ENCODE results near the gene SEC16B.

DNA sequence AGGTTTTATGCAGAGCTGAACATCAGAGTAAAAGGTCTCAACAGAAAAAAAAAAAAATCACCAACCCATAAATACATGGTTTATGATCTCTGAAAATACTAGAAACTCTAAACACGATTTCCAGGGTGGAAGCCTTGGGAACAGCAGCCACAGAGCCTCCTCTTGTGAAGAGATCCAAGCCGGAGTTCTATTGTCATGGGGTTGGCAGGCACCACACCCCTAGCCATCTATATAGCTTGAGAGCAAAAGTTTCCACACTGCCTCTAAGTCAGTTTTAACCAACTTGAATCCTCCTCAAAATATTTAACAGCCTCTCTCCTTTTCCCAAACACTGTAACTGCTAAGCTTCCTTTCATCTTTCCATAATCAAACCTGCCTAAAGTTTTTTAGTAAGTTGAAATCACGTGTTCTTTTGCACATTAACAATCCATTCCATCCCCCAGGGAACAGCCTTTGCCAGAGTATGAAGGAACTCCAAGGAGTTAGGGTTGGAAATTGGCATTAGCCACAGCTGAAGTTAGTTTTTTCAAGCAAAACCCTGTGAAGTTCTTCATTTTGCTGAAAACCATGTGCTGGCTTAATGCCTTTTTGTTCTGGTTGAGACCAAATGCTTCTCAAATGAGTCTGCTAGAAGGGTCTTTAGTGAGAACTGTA lies 13.8 kb upstream of the SEC16B start:
- TF ChIP-seq, protein P1, sequence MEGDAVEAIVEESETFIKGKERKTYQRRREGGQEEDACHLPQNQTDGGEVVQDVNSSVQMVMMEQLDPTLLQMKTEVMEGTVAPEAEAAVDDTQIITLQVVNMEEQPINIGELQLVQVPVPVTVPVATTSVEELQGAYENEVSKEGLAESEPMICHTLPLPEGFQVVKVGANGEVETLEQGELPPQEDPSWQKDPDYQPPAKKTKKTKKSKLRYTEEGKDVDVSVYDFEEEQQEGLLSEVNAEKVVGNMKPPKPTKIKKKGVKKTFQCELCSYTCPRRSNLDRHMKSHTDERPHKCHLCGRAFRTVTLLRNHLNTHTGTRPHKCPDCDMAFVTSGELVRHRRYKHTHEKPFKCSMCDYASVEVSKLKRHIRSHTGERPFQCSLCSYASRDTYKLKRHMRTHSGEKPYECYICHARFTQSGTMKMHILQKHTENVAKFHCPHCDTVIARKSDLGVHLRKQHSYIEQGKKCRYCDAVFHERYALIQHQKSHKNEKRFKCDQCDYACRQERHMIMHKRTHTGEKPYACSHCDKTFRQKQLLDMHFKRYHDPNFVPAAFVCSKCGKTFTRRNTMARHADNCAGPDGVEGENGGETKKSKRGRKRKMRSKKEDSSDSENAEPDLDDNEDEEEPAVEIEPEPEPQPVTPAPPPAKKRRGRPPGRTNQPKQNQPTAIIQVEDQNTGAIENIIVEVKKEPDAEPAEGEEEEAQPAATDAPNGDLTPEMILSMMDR (IDR thresholded peaks at IDR 0.05; ENCODE audit: control extremely low read depth in 1 of 3, insufficient read depth in 1 of 3, low read depth in 1 of 3, low read length in 3 of 3): no peak
- TF ChIP-seq, protein P2, sequence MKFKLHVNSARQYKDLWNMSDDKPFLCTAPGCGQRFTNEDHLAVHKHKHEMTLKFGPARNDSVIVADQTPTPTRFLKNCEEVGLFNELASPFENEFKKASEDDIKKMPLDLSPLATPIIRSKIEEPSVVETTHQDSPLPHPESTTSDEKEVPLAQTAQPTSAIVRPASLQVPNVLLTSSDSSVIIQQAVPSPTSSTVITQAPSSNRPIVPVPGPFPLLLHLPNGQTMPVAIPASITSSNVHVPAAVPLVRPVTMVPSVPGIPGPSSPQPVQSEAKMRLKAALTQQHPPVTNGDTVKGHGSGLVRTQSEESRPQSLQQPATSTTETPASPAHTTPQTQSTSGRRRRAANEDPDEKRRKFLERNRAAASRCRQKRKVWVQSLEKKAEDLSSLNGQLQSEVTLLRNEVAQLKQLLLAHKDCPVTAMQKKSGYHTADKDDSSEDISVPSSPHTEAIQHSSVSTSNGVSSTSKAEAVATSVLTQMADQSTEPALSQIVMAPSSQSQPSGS (IDR thresholded peaks at IDR 0.05; ENCODE audit: low read length): no peak
- no peak for TF ChIP-seq USF2 (IDR thresholded peaks at IDR 0.05; ENCODE audit: low read length)

All from H1 (cell line).